LNCaP clone FGC (cell line): ENCODE measurements around the gene NFIB.

ENCODE experiments used
- DNase-seq: peaks from one replicate; pipeline ENCODE4 v3.0.0-alpha.2; 2011; ENCODE audit warnings: low read depth
- H3K4me3 ChIP-seq: 2 replicates; pipeline ENCODE4 v1.5.1; 2011; ENCODE audit warnings: mild to moderate bottlenecking, low read depth, low read length, control low read depth
- TF ChIP-seq, protein P1 (sequence below): IDR thresholded peaks from 2 replicates; pipeline ENCODE4 v1.5.1; 2012; ENCODE audit warnings: mild to moderate bottlenecking; ENCODE audit not compliant: control insufficient read depth, insufficient read depth; ENCODE audit errors: extremely low read depth

The NFIB gene

DNA sequence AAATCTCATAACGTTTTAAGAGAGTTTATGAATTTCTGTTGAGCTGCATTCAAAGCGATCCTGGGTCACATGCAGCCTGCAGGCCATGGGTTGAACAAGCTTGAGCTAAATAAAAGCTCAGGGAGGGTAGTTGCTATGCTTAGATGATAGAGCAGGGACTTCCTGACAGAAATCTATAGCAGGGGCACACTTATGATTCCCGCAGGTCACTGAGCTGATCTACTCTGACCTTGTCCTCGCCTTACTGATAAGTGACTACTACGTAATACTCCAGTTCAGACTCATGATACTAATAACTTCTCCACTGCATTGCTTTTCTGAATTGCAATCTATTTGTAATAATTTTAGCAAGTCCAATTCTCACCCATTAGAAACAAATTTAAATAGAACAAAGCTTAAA, 90.9 kb downstream of the NFIB start:
- TF ChIP-seq, protein P1, sequence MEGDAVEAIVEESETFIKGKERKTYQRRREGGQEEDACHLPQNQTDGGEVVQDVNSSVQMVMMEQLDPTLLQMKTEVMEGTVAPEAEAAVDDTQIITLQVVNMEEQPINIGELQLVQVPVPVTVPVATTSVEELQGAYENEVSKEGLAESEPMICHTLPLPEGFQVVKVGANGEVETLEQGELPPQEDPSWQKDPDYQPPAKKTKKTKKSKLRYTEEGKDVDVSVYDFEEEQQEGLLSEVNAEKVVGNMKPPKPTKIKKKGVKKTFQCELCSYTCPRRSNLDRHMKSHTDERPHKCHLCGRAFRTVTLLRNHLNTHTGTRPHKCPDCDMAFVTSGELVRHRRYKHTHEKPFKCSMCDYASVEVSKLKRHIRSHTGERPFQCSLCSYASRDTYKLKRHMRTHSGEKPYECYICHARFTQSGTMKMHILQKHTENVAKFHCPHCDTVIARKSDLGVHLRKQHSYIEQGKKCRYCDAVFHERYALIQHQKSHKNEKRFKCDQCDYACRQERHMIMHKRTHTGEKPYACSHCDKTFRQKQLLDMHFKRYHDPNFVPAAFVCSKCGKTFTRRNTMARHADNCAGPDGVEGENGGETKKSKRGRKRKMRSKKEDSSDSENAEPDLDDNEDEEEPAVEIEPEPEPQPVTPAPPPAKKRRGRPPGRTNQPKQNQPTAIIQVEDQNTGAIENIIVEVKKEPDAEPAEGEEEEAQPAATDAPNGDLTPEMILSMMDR, result no peak
- no peak for DNase-seq
- H3K4me3 ChIP-seq, result no peak overlapping the region

DNA sequence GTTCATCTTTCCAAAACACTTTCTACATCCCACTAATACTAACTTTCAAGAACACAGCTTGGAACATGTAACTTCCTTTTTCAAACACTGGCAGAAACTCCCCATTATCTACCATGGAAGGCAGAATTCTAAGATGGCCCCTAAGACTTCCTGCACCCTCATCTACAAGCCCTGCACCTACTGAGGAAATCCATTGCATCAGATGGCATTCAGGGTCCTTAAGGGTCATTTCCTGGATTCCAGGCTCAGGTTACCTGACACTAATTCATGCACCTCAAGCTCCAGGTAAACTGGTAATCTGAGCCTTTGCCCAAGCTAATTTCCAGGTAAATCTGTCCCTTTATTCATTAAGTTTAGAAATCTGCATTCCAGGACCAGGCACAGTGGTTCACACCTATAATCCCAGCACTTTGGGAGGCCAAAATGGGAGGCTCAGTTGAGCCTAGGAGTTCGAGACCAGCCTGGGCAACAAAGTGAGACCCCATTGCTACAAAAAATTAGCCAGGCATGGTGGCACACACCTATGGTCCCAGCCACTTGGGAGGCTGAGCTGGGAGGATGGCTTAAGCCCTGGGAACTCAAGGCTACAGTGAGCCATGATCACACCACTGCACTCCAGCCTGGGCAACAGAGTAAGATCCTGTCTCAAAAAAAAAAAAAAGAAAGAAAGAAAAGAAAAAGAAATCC, 91.6 kb downstream of the NFIB start:
- DNase-seq, result no peak
- H3K4me3 ChIP-seq, result no peak overlapping the region
- TF ChIP-seq, protein P1, result no peak

DNA sequence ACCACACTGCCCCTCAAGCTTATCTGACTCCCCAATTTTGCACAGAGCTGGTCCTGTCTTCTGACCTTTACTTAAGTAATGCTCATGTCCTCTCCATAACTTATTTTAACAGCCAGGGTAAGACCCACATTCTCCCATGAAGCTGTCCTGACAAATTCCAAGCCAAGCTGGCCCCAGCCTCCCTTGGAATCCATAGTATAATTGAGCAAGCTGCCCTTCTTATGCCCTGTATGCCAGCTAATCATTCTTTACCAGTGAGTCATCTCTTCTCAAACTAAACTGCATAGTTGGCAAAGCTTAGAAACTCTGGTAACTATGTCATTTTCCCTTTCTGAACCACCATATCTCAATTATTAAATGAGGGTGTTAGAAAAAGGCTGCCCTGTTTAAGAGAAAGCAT, 92.4 kb downstream of the NFIB start:
- no peak overlapping the region for H3K4me3 ChIP-seq
- no peak for DNase-seq
- TF ChIP-seq, protein P1, result no peak

DNA sequence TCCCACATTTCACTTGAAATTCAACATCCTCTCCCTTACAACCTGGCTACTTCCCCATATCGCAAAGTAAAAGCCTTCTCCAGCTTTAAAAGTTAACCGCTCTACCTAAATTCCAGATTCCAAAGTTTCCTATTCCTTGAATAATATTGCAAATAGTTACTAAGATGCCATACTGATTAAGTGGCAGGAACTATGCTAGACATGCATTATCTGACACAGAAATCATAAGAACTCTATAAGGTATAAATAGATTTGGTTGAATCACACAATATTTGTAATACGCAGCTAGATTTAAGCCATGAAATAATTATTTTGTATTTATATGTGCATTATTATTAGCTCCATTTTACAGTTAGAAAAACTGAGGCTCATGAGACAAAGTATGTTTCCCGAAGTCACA, 92.8 kb downstream of the NFIB start:
- TF ChIP-seq, protein P1, result no peak
- no peak overlapping the region for H3K4me3 ChIP-seq
- no peak for DNase-seq

DNA sequence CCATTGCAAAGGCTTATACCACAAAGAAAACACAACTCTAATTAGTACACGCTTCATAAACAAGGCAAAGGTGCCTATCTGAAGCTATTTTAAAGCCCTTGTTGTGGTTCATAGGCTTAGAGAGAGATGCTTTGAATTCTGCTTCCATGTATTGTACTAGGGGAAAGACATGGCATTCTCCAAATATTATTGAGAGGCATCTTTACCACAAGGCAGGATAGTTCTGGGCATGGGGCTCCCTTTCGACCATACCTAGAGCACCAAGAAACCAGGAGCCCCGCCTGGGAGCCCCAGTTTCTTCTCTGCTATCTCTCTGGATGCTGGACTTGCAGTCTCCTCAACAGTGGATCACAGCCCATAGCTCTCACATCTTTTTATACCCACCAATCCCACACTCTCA, 93.7 kb downstream of the NFIB start:
- no peak overlapping the region for H3K4me3 ChIP-seq
- no peak for DNase-seq
- TF ChIP-seq, protein P1, result no peak

DNA sequence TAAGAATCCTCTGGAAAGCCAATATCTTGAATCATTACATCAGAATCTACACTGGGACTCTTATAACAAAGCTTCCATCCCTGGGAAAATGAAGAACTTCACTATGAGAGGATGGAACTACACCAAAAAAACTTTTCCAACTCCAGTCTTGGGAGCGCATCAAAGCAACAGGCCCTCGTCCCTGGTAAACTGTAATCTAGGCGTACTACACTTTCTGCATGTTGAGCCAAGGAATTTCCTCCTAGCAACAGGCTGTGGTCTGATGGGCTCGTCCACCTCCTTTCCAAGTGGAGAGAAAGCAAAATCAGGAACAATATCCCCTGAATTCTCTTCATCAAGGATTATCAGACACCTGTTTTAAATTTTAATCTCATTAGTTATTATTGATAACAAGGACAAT, 94.1 kb downstream of the NFIB start:
- H3K4me3 ChIP-seq, result no peak overlapping the region
- TF ChIP-seq, protein P1, result no peak
- DNase-seq, result no peak

DNA sequence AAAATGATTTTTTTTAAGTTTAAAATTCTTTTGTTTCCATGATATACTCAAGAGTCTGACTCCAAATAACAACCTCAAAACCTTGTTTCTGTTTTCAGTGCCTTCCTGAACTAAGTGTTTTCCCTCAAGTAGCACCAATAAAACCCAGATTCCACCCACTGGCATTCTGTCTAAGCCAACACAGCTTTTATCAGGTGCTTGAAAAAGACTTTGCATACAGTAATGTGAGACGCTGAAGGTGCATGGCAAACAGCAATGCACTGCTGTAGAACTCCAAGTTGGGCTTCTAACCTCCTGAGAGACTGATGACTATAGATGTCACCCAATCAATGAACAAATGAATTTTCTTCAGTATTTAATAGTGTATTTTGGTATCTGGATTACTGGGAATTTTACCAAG, 95.7 kb downstream of the NFIB start:
- no peak overlapping the region for H3K4me3 ChIP-seq
- TF ChIP-seq, protein P1, result no peak
- DNase-seq, result peak; percentile 64
